Measurements from ENCODE around the gene GRWD1. TPM values are rescaled to one million over a fixed set of nuclear protein-coding genes. Genes with fewer than 3 reads are reported as not detected.

The GRWD1 gene
- total and polyA plus RNA-seq, 2 of the 8 experiments (the other 6 are each of a cell fraction or from before 2014, with no cell fraction given), result 36.9 to 61.9 TPM

GRCh38 chr19:48443731-48444128 lies 2.1 kb upstream of the GRWD1 start:
- Histone ChIP-seq H3K4me2 (ENCODE audit: insufficient read depth in 1 of 2, low read depth in 2 of 2, low read length in 2 of 2) (peak overlapping the region in 1 of 2 experiments; percentile 53; a peak in 1 of 4 replicates), H3K36me3 (ENCODE audit: control insufficient read depth in 2 of 4, insufficient read depth in 4 of 4, low read length in 3 of 4) (peaks cover 6 to 17% (median 12%) of the 10 kb centered on the region in 4 experiments; a peak in 7 of 8 replicates), H4K20me1 (replicated peaks in 1 of 2; ENCODE audit: control insufficient read depth in 1 of 2, insufficient read depth in 2 of 2, low read length in 2 of 2) (peaks cover 0 to 7% of the 10 kb centered on the region in 2 experiments), H3K9me3 (ENCODE audit: insufficient read depth in 2 of 2, low read depth in 1 of 2, low read length in 1 of 2) (no peaks in the 10 kb centered on the region), H3K4me3 (ENCODE audit: extremely low read depth in 1 of 4, insufficient read depth in 2 of 4, low read depth in 3 of 4, low read length in 4 of 4) (no peak overlapping the region), H4K5ac (ENCODE audit: insufficient read length, low read depth, low read length) (no peak overlapping the region), H2BK120ac (replicated peaks; ENCODE audit: low read depth, low read length) (no peak overlapping the region), H2AK5ac (ENCODE audit: low read depth, low read length) (no peak overlapping the region), H3K56ac (replicated peaks; ENCODE audit: insufficient read length, low read depth, low read length) (no peak overlapping the region), H3K79me1 (ENCODE audit: low read depth, low read length) (peaks cover 2% of the 10 kb centered on the region; the same call in 1 of the 2 replicates), H3K4ac (replicated peaks; ENCODE audit: insufficient read length, low read depth, low read length) (no peak overlapping the region), H3K14ac (ENCODE audit: insufficient read length) (no peak overlapping the region), H3K27me3 (replicated peaks in 1 of 4; ENCODE audit: control insufficient read depth in 3 of 4, extremely low read depth in 1 of 4, insufficient read depth in 3 of 4, low read length in 3 of 4) (no peaks in the 10 kb centered on the region), H4K91ac (replicated peaks; ENCODE audit: insufficient read length, low read length) (no peak overlapping the region), H4K8ac (ENCODE audit: extremely low read depth, insufficient read depth, low read length) (no peak overlapping the region), H3K79me2 (ENCODE audit: control insufficient read depth in 1 of 2, insufficient read depth in 2 of 2, low read length in 2 of 2) (peaks cover 0 to 8% of the 10 kb centered on the region in 2 experiments; a peak in 2 of 4 replicates), H3K9ac (replicated peaks in 1 of 4; ENCODE audit: extremely low read depth in 1 of 4, low read depth in 3 of 4, low read length in 3 of 4) (no peak overlapping the region), H3K27ac (ENCODE audit: low read depth, low read length) (no peak overlapping the region), H3K23me2 (ENCODE audit: low read depth, low read length) (peaks cover 9% of the 10 kb centered on the region), H2BK20ac (ENCODE audit: low read length) (no peak overlapping the region), H3K18ac (ENCODE audit: extremely low read depth, low read length) (no peak overlapping the region), H3K4me1 (replicated peaks in 1 of 4; ENCODE audit: control insufficient read depth in 3 of 4, insufficient read depth in 4 of 4, low read length in 3 of 4) (peaks cover 0 to 5% (median 4%) of the 10 kb centered on the region in 4 experiments; a peak in 4 of 7 replicates), H2BK5ac (ENCODE audit: low read depth, low read length) (no peak overlapping the region), H2BK15ac (ENCODE audit: low read length) (no peak overlapping the region), H2AFZ (ENCODE audit: low read length) (no peak overlapping the region), H3K23ac (ENCODE audit: insufficient read length) (no peak overlapping the region), H2BK12ac (ENCODE audit: low read depth, low read length) (no peak overlapping the region)
- ChIA-PET CTCF (ENCODE audit: partially characterized antibody) (interaction anchor here (0.6 to 1.6 kb wide), 3 partner anchors 53 to 67 kb away, joined by 3 to 4 read pairs (median 3); no protein-coding TSS in a partner anchor), POLR2A (ENCODE audit: partially characterized antibody) (interaction anchor here (0.9 to 1.4 kb wide), 7 partner anchors 10 to 53 kb away, joined by 3 to 9 read pairs (median 4); partner anchors contain the start of gene KDELR1)
- no peak for TF ChIP-seq ATF3 (IDR thresholded peaks at IDR 0.05; ENCODE audit: insufficient read depth, low read depth, low read length)
- no peak for TF ChIP-seq RBBP5 (IDR thresholded peaks at IDR 0.05; ENCODE audit: borderline replicate concordance, low read depth, low read length)
- no peak for TF ChIP-seq RXRA (IDR thresholded peaks at IDR 0.05; ENCODE audit: insufficient read depth, low read depth, low read length)
- no peak for TF ChIP-seq RFX5 (IDR thresholded peaks at IDR 0.05; ENCODE audit: borderline replicate concordance, low read depth, low read length)
- no peak for TF ChIP-seq POLR2A (IDR thresholded peaks at IDR 0.05; ENCODE audit: control extremely low read depth in 1 of 2, low read depth in 2 of 2, low read length in 2 of 2)
- TF ChIP-seq GTF2F1 (IDR thresholded peaks at IDR 0.05; ENCODE audit: borderline replicate concordance, low read depth, low read length), result no peak
- 92% methylated on average over 32 of the region's 45 CpGs; no CpG with 5 or more reads in 1 of the 2 experiments for WGBS, 2 experiments (ENCODE audit: extremely low coverage in 1 of 2, insufficient coverage in 1 of 2, insufficient read length in 1 of 2, insufficient replicate concordance in 2 of 2, low coverage in 1 of 2, low lambda C conversion rate in 2 of 2, missing lambda C conversion rate in 1 of 2)
- FAIRE-seq, result no peak
- no peak for DNase-seq (ENCODE audit: low read depth in 1 of 2, low spot score in 2 of 2)
